NCI-H2171 treated with DMSO at 0.1 percent for 48 hours (cell line): Measurements from ENCODE around the gene DENND6B.

Source experiments
- DNase-seq: peaks from one replicate; lab custom pipeline; 2025; lab: John Stamatoyannopoulos, UW

DENND6B gene

GRCh38 chr22:50271519-50271970 lies 55.3 kb downstream of the DENND6B start:
- DNase-seq: peak; percentile 65

DNA sequence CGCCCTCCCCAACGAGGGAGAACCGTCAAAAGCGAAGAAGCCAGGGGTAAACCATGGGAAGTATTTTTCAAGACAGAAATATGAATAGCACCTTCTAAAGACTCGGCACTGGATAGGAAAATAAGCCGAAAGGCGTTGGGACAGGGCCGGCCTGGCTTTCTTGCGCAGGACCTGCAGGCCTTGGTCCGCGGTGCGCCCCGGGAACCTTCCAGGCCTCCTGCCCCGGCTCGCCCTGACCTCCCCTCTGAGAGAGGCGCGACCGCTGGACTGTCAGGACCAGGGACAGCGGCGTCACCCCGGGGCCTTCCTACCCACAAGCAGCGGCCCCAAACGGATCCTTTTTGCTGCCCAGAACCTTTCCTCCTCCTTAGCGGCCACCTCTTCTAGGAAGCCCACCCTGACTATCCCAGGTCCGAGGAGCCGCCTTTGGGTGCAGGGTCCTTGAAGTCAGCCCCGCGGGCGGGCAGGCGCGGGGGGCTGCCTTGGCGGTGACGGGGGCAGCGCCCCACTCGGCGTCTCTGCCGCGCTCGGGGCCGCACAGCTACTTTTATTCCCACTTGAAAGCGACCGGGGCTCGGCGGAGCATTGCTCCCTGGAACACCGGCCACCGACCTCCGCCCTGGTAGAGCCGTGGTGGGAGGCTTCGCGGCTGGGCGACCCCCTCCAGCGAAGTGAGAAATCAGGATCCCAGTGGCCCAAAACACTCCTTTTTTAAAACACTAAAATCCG lies 56.0 kb downstream of the DENND6B start:
- no peak for DNase-seq

- peak; percentile 19 for DNase-seq
Measured at GRCh38 chr22:50269970-50270665, 56.7 kb downstream of the DENND6B start, which contains the start of gene MAPK11. TSS of gene MAPK11 (minus strand) at chr22:50270380. CDS start at chr22:50270292, 88 bp downstream.

- DNase-seq: no peak
Measured at GRCh38 chr22:50269573-50269969, 57.2 kb downstream of the DENND6B start.

- DNase-seq: no peak
Measured at GRCh38 chr22:50268655-50269113, 58.1 kb downstream of the DENND6B start.

- no peak for DNase-seq
Measured at GRCh38 chr22:50267591-50268390, 59.0 kb downstream of the DENND6B start.

DNA sequence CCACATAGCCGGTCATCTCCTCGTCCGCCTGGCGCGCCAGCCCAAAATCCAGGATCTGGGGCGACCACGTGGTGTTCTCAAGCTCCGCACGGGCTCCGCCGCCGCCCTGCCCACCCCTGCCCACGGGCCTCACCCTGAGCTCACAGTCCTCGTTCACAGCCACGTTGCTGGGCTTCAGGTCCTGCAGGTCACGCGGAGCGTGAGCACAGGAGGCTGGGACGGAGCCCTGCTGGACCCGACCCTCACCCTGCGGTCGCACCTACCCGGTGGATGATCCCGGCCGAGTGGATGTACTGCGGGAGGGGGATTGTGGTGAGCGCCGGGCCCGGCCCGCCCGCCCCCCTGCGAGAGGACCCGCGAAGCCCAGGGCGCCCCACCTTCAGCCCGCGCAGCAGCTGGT lies 59.8 kb downstream of the DENND6B start:
- no peak for DNase-seq

DNA sequence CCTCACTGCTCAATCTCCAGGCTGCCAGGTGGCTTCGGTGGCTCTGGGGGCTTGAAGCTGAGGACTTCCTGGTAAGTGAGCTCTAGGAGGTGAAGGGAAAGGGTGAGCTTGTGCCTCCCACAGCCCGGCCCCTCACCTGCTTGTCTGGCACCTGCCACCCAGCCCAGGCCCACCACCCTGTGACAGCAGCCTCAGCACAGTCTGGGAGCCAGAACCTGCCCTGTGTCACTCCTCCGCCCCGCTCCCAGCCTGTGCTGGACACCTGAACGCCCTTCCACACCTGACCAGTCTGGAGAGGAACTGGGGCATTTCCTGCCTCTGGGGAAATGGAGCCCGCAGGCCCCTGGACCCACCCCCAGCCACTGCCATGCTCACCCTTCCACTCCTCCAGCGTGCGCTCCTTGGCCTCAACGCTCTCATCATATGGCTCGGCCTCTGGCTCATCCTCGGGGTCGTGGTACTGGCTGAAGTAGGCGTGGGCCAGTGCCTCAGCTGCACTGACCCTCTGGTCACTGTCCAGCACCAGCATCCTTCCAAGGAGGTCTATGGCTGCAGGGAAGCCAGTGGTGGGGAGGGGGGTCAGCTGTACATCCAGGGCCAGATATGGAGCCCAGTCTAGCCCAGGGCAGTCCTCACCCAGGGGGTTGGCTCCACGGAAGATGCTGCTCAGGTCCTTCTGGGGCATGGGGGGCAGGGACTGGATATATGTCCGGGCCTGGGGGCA lies 61.7 kb downstream of the DENND6B start:
- DNase-seq: no peak

DNA sequence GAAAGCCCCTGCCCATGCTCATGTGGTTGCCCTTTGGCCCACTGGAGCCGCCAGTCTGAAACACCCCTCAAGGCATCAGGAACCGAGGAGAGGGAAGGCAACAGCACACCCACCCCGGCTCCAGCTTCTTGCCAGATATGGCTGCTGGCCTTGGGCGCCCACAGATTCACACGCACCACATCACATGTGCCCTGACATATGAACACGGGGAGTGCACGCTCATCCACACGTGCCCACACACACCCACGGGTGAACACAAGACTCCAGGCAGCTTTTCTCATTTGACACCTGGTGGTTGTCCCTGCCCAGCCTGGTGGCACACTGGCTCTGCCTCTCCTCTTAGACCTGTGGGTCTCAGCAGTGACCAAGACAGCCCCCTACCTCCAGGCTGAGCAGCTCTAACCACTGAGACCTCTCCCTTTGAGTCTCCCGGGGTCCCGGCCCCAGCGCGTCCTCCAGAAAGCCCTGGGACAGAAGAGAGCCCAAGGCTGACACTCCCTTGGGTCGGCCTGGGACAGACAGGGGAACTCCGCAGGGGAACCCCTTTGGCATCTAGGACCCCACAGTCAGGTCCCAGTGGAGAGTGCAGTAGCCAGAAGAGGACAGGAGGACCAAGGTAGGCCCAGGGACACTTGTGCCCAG lies 62.6 kb downstream of the DENND6B start:
- DNase-seq: no peak

GRCh38 chr22:50262973-50263617 lies 63.7 kb downstream of the DENND6B start:
- DNase-seq: no peak

DNA sequence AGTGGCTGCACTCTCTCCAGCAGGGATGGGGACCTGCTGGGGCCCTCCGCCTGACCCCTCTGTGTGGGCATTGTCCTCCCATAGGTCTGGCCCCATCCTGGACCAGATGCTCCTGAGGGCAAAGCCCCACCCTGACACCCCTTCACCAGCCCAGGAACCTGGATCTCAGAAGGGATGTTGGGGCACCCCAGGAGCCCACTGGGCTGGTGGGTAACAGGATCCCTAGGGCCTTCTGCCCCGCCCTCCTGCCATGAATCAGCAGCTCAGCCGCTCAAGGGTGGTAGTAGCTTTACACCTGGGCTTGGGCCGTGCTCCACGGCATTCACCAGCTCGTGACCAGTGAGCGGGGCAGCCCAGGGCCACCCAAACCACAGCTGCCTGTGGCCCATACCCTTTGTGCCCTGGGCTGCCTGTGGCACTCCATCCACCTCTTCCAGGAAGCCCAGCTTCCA lies 64.3 kb downstream of the DENND6B start:
- DNase-seq: peak; percentile 31

DNA sequence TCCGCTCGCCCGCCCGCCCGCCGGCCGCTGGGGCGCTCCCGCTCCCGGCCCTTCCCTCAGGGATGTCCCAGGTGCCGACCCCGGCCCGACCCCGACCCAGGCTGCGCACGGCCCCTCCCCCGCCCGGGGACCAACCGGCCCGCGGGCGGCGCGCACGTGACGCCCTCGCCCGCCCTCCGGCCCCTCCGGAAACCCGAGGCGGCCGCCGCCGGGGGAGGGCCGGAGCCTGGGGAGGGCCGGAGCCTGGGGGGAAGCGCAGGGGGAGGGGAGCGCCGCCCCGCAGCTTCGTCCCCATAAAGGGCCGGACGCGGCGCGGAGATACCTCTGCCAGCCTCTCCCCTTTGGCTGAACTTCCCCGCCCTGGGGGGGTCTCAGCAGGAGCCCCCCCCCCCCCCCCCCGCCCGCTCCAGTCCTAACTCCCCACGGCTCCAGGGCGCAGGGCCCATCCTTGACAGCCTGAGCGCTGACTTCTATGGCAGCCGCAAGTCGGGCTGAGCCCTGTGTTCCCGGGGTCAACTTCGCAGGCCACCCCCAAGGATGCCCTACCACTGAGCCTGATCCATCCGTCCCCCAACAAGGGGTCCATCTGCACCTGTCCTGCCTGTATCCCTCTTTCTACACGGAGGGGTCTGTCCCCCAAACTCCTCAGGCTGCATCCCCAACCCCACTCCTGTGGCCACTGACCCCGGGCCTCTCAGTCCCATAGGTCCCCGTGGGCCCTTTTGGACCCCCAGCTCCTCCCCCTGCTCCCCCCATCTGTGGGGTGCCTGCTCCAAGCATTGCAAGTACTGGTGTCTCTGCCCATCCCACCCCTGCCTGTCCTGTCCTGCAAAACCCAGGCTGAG lies 65.0 kb downstream of the DENND6B start, which contains the start of gene MAPK12:
MAPK12 (minus strand) TSS at position 69 of the 845 bp plus-strand sequence. CDS start 174 bp downstream, outside the sequence.
- DNase-seq: peak; percentile 22

DNA sequence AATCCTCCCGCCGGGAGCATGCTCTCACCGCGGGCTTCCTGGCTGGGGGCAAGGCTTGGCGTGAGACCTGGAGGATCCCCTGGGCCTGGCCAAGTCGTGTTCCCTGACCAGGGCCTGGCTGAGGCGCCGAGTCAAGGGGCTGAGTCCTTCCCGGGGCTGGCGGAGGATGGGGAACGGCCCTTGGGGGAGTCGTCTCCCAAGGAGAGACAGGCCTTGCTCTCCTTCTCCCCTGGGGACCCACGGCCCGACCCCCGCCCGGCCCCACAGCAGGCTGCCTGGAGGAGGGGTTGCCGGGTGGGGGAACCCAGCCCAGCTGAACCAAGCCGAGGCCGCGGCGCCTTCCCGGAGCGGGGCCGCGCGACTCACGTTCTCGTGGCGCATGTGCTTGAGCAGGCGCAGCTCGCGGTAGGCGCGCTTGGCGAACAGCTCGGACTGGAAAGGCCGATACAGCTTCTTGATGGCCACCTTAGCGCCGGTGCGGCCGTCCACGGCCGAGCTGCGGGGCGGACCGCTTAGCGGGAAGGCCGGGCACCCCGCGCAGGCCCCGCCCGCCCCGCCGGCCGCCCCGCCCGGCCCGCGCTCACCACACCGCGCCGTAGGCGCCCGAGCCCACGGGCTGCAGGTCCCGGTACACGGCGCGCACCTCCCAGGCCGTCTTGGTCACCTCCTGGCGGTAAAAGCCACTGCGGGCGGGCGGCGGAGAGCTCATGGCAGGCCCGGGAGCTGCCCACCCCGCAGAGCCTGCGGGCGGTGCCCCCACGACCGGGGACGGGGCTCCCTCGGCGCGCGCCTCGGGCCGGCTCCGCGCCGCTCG lies 65.8 kb downstream of the DENND6B start:
- DNase-seq: peak; percentile 63

GRCh38 chr22:50260434-50260800 lies 66.4 kb downstream of the DENND6B start:
- no peak for DNase-seq

- DNase-seq: no peak
Measured at GRCh38 chr22:50259302-50259701, 67.5 kb downstream of the DENND6B start.
